Gastroesophageal sphincter (tissue), 4 donors: Measurements from ENCODE around the gene HOXA11. TPM values are rescaled to one million over a fixed set of nuclear protein-coding genes. Genes with fewer than 3 reads are reported as not detected.
A peak's percentile ranks its signal among the peaks of the same experiment; 100 is the strongest.

Experiments
- ATAC-seq: fragments of 150-250 bp; one replicate; pipeline ENCODE4 v1.9.1; 2016; ENCODE audit warnings: mild to moderate bottlenecking, moderate library complexity
- H3K27ac ChIP-seq, 4 donors: fragments of 200-600 bp; sonication (generic) in 3 of 4; 1 replicate in 3 of 4; 2 replicates in 1 of 4; pipeline ENCODE4 v1.5.1; 2016 to 2019
- H3K27me3 ChIP-seq: fragments of 200-600 bp; sonication (generic); one replicate; pipeline ENCODE4 v1.5.1; 2019
- H3K36me3 ChIP-seq, 2 donors: fragments of 200-600 bp; sonication (generic); one replicate each; pipeline ENCODE4 v1.5.1; 2019; ENCODE audit warnings: control low read depth in 1 of 2
- H3K4me1 ChIP-seq, 3 donors: fragments of 200-600 bp; sonication (generic); 1 replicate in 2 of 3; 2 replicates in 1 of 3; pipeline ENCODE4 v1.5.1; 2016 to 2019; ENCODE audit warnings: control low read depth in 2 of 3
- H3K4me3 ChIP-seq, 2 donors: fragments of 200-600 bp; sonication (generic); one replicate each; pipeline ENCODE4 v1.5.1; 2019; ENCODE audit warnings: mild to moderate bottlenecking in 1 of 2, moderate library complexity in 1 of 2
- H3K9me3 ChIP-seq, 3 donors: fragments of 200-600 bp; sonication (generic); one replicate each; pipeline ENCODE4 v1.5.1; 2017 to 2019; ENCODE audit warnings: control low read depth in 2 of 3
- EP300 ChIP-seq: sonication (generic); formaldehyde crosslinking; IDR thresholded peaks from one replicate; pipeline ENCODE4 v1.6.1; 2017; ENCODE audit warnings: antibody characterized with exemption, mild to moderate bottlenecking
- POLR2A ChIP-seq, 2 donors: fragments of 450-650 bp; IDR thresholded peaks; one replicate each; pipeline ENCODE4 v1.6.1; 2017; ENCODE audit warnings: antibody characterized with exemption in 2 of 2, mild to moderate bottlenecking in 2 of 2, moderate library complexity in 1 of 2
- POLR2AphosphoS5 ChIP-seq: sonication (generic); formaldehyde crosslinking; IDR thresholded peaks from one replicate; pipeline ENCODE4 v1.6.1; 2017; ENCODE audit warnings: antibody characterized with exemption
- WGBS, 2 donors: methylation state at CpG; one replicate each; pipeline ENCODE4 v1.1.5; 2018; ENCODE audit warnings: low coverage in 1 of 2; 5-methylcytosine and 5-hydroxymethylcytosine counted together
- small RNA-seq, 4 donors: library from RNA; depleted of rRNA; stranded (forward); fragments of <200 nt; gene quantifications; one replicate each; pipeline ENCODE3, GENCODE V24; 2016
- total RNA-seq, 4 donors: library from RNA; depleted of rRNA; stranded (reverse); fragments of >200 nt; gene quantifications; one replicate each; pipeline ENCODE4 v1.1.0, GENCODE V29; 2016
- TF ChIP-seq, protein P1 (sequence below), 4 experiments: fragments of 200-600 bp in 2 of 4; fragments of 450-650 bp in 2 of 4; sonication (generic) in 1 of 4; IDR thresholded peaks; one replicate each; pipeline ENCODE4 v1.5.1; 2017 to 2019; ENCODE audit warnings: antibody characterized with exemption in 4 of 4, mild to moderate bottlenecking in 2 of 4, moderate library complexity in 2 of 4

HOXA11 gene
- total RNA-seq, 4 donors from 2014 or later = 0.12 TPM; not detected in 3

DNA sequence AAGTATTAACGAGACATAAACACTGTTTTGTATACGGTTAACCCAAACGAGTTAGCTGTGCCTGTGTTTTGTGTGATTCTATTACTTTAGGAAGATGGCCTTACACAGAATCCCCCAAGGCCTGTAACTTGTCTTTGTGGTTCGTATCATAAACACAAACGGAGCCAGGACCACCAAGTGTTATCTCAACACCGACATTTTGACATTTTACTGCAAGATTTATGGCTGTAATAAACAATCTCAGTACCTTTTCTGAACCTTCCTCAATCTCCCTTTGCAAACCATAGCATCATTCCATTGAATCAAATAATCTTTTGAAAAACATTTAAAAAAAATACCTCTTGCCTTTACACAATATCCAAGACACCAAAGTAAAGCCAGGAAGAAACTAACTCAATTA, 52.1 kb downstream of the HOXA11 start:
- ATAC-seq = no peak
- WGBS, 2 donors = 35 to 65% methylated on average over 5 to 6 of the region's 6 CpGs

DNA sequence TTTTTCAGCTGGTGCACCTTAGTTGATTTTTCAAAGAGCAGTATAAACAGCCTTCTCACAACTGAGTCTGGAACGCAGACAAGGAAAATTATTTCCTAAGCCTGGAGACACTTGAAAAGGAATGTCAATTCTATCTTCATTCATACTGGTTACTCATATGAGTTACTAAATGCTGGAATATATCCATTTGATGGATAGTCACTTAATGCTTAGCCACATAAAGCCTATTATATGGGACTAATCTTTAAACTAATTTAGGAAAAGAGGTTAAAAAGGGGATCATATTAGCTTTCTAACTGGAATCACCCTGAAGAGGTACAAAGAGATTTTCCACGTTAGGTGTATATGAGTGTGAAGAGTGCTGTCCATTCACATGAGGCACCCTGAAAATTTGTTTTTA, 52.8 kb downstream of the HOXA11 start:
- Histone ChIP-seq H3K27ac (peak overlapping the region; percentile 80 to 99 (median 98)), H3K9me3 (no peaks in the 10 kb centered on the region), H3K36me3 (no peaks in the 10 kb centered on the region), H3K4me1 (peaks cover 20 to 88% (median 30%) of the 10 kb centered on the region in 3 donors), H3K27me3 (no peaks in the 10 kb centered on the region), H3K4me3 (no peak overlapping the region)
- ATAC-seq = no peak
- TF ChIP-seq EP300 = no peak
- WGBS, 2 donors = 19 to 42% methylated on average over 2 of the region's 2 CpGs

More for the DNA sequence above, 52.1 kb downstream of the HOXA11 start:
- H3K4me3 ChIP-seq = no peak overlapping the region
- H3K36me3 ChIP-seq = no peaks in the 10 kb centered on the region
- H3K27ac ChIP-seq = peak overlapping the region; percentile 31 to 99 (median 86)
- no peaks in the 10 kb centered on the region for H3K27me3 ChIP-seq
- no peaks in the 10 kb centered on the region for H3K9me3 ChIP-seq
- TF ChIP-seq POLR2AphosphoS5 (no peak), POLR2A (IDR thresholded peaks at IDR 0.05) (no peak), EP300 (no peak)
- TF ChIP-seq, protein P1, sequence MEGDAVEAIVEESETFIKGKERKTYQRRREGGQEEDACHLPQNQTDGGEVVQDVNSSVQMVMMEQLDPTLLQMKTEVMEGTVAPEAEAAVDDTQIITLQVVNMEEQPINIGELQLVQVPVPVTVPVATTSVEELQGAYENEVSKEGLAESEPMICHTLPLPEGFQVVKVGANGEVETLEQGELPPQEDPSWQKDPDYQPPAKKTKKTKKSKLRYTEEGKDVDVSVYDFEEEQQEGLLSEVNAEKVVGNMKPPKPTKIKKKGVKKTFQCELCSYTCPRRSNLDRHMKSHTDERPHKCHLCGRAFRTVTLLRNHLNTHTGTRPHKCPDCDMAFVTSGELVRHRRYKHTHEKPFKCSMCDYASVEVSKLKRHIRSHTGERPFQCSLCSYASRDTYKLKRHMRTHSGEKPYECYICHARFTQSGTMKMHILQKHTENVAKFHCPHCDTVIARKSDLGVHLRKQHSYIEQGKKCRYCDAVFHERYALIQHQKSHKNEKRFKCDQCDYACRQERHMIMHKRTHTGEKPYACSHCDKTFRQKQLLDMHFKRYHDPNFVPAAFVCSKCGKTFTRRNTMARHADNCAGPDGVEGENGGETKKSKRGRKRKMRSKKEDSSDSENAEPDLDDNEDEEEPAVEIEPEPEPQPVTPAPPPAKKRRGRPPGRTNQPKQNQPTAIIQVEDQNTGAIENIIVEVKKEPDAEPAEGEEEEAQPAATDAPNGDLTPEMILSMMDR (IDR thresholded peaks at IDR 0.05) = no peak
- H3K4me1 ChIP-seq = peaks cover 19 to 88% (median 23%) of the 10 kb centered on the region in 3 donors

DNA sequence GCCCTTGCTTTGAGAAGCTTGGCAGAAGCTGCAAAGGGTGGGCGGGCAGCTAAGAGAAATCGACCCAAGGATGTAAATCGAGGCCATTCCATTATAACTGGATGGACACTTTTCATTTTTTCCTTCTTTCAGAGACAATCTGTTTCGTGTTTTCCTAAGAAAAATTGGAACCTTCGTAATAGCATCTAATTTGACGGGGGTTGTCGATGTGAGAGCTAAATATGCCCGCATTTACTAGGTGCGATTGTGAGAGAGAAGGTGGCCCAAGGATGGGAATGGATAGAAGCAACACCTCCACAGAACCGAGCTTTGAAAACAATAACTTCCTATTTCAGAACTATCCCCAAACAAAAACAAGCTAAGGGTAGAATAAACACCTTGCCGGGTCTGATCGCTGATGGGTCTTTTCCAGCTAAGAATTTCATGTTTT, 53.6 kb downstream of the HOXA11 start:
- Histone ChIP-seq H3K4me1 (peaks cover 16 to 88% (median 27%) of the 10 kb centered on the region in 3 donors), H3K27ac (peak overlapping the region; percentile 80 to 99 (median 98)), H3K4me3 (peak overlapping the region; percentile 47 to 84), H3K36me3 (no peaks in the 10 kb centered on the region), H3K9me3 (no peaks in the 10 kb centered on the region), H3K27me3 (no peaks in the 10 kb centered on the region)
- ATAC-seq = no peak
- TF ChIP-seq EP300 = no peak
- TF ChIP-seq, protein P1 (IDR thresholded peaks at IDR 0.05) = no peak
- TF ChIP-seq POLR2A (IDR thresholded peaks at IDR 0.05) = no peak
- 29 to 38% methylated on average over 9 to 12 of the region's 12 CpGs for WGBS, 2 donors

Small RNAs within 50 kb of the gene (small RNA-seq; reads per million reads assigned to genes)
- gene AC004080.5 = 0 reads per million in 4 donors
- gene RF02140 = 0 reads per million in 4 donors
- 0 reads per million in 4 donors for gene RF02141

Other genes starting within 250 kb of the HOXA11 start
- gene HOXA1, start 89.2 kb downstream of the HOXA11 start, total RNA-seq = 1 to 10 TPM in 1 of 4 donors, under 1 TPM in 2, not detected in 1; 0.23 to 2.3 (median 0.27) TPM
- 1 to 10 TPM; 3.1 to 7.0 (median 5.0) TPM for gene HOXA2, start 82.5 kb downstream of the HOXA11 start, total RNA-seq
- gene HOXA4, start 54.5 kb downstream of the HOXA11 start, total RNA-seq = 10 to 100 TPM in 3 of 4 donors, 1 to 10 TPM in 1; 8.6 to 20.2 (median 15.3) TPM
- 10 to 100 TPM; 11.0 to 34.6 (median 29.3) TPM for gene HOXA5, start 41.6 kb downstream of the HOXA11 start, total RNA-seq
- gene HOXA6, start 37.5 kb downstream of the HOXA11 start, total RNA-seq = 10 to 100 TPM in 1 of 4 donors, under 1 TPM in 1, not detected in 2; 0.46 to 12.7 TPM
- 10 to 100 TPM in 2 of 4 donors, 1 to 10 TPM in 2; 6.4 to 22.6 (median 10.3) TPM for gene HOXA3, start 32.6 kb downstream of the HOXA11 start, total RNA-seq
- 1 to 10 TPM in 3 of 4 donors, under 1 TPM in 1; 0.85 to 5.1 (median 1.4) TPM for gene HOXA7, start 28.6 kb downstream of the HOXA11 start, total RNA-seq
- gene HOXA9, start 19.7 kb downstream of the HOXA11 start, total RNA-seq = under 1 TPM in 2 of 4 donors, not detected in 2; 0.54 to 0.89 TPM
- gene HOXA10, start 10.9 kb downstream of the HOXA11 start, total RNA-seq = under 1 TPM in 1 of 4 donors, not detected in 3; 0.67 TPM
- under 1 TPM in 1 of 4 donors, not detected in 3; 0.12 TPM for gene HOXA13, start 14.9 kb upstream of the HOXA11 start, total RNA-seq
- gene EVX1, start 57.6 kb upstream of the HOXA11 start, total RNA-seq = not detected